SK-N-SH (cell line): ENCODE results near the gene GALNT17. TPM values are rescaled to one million over a fixed set of nuclear protein-coding genes. Genes with fewer than 3 reads are reported as not detected.

Experiments
- CTCF ChIA-PET: fragments of 300-600, 350-600 bp; formaldehyde crosslinking; extraction: SDS; loops from one replicate; lab custom pipeline; 2021; lab: Yijun Ruan, JAX
- POLR2A ChIA-PET: fragments of 350-600 bp; sonication (Branson Sonifier 250); formaldehyde crosslinking; extraction: SDS; loops from one replicate; lab custom pipeline; 2020; ENCODE audit warnings: antibody characterized with exemption, inconsistent platforms; lab: Yijun Ruan, JAX
- DNase-seq: peaks from one replicate; pipeline ENCODE4 v3.0.0; 2012
- H2AFZ ChIP-seq: fragments of 200-600 bp; sonication (generic); 2 replicates; pipeline ENCODE4 v1.8.1; 2016; ENCODE audit warnings: antibody characterized with exemption, mild to moderate bottlenecking, low read depth
- H3F3A ChIP-seq: fragments of 200-600 bp; sonication (generic); replicated peaks from 2 replicates; pipeline ENCODE3; 2016; ENCODE audit warnings: antibody characterized with exemption, mild to moderate bottlenecking; ENCODE audit not compliant: insufficient read depth
- H3K27ac ChIP-seq, 2 experiments: fragments of 200-500 bp in 1 of 2; fragments of 200-600 bp in 1 of 2; sonication (Bioruptor generic) in 1 of 2; sonication (generic), shearing (Covaris generic) in 1 of 2; 2 replicates each; pipeline versions ENCODE4 v1.5.1 to v1.6.1; 2014 to 2016; ENCODE audit warnings: low read depth in 2 of 2, inconsistent platforms in 1 of 2, low read length in 1 of 2, mild to moderate bottlenecking in 1 of 2, mixed read lengths in 1 of 2
- H3K27me3 ChIP-seq: fragments of 200-600 bp; sonication (generic), shearing (Covaris generic); 2 replicates; pipeline ENCODE4 v1.6.1; 2016; ENCODE audit warnings: mixed run types; ENCODE audit not compliant: insufficient read depth
- H3K36me3 ChIP-seq, 2 experiments: fragments of 200-500 bp in 1 of 2; fragments of 200-600 bp in 1 of 2; sonication (Bioruptor generic) in 1 of 2; sonication (generic) in 1 of 2; replicated peaks in 1 of 2; 2 replicates each; pipeline versions ENCODE3 to v1.5.1; 2014 to 2016; ENCODE audit warnings: low read length in 1 of 2, mild to moderate bottlenecking in 1 of 2; ENCODE audit not compliant: insufficient read depth in 2 of 2, control insufficient read depth in 1 of 2
- H3K4me1 ChIP-seq, 2 experiments: fragments of 200-500 bp in 1 of 2; fragments of 200-600 bp in 1 of 2; sonication (Bioruptor generic) in 1 of 2; sonication (generic), shearing (Covaris generic) in 1 of 2; 2 replicates each; pipeline versions ENCODE4 v1.5.1 to v1.6.1; 2014 to 2016; ENCODE audit warnings: low read depth in 1 of 2, low read length in 1 of 2, mixed run types in 1 of 2; ENCODE audit not compliant: insufficient read depth in 2 of 2, control insufficient read depth in 1 of 2
- H3K4me2 ChIP-seq: fragments of 200-600 bp; sonication (generic), shearing (Covaris generic); 2 replicates; pipeline ENCODE4 v1.6.1; 2017; ENCODE audit warnings: mixed run types
- H3K4me3 ChIP-seq, 2 experiments: fragments of 200-500 bp in 1 of 2; fragments of 200-600 bp in 1 of 2; sonication (Bioruptor generic) in 1 of 2; sonication (generic), shearing (Covaris generic) in 1 of 2; 2 replicates each; pipeline versions ENCODE4 v1.5.1 to v1.8.1; 2014 to 2016; ENCODE audit warnings: low read depth in 2 of 2, inconsistent platforms in 1 of 2, low read length in 1 of 2, mild to moderate bottlenecking in 1 of 2, mixed read lengths in 1 of 2, moderate library complexity in 1 of 2
- H3K79me2 ChIP-seq: fragments of 200-600 bp; sonication (generic); 2 replicates; pipeline ENCODE4 v1.8.1; 2017; ENCODE audit warnings: mild to moderate bottlenecking; ENCODE audit not compliant: insufficient read depth
- H3K9ac ChIP-seq: fragments of 200-600 bp; sonication (generic); 2 replicates; pipeline ENCODE4 v1.6.1; 2017; ENCODE audit warnings: mixed run types
- H3K9me2 ChIP-seq: fragments of 200-600 bp; sonication (generic); 2 replicates; pipeline ENCODE4 v1.6.1; 2017; ENCODE audit warnings: mixed run types
- H3K9me3 ChIP-seq: fragments of 200-600 bp; sonication (generic); 2 replicates; pipeline ENCODE4 v1.6.1; 2017; ENCODE audit warnings: mixed run types, mild to moderate bottlenecking, moderate library complexity
- H4K20me1 ChIP-seq: fragments of 200-600 bp; sonication (generic); 2 replicates; pipeline ENCODE4 v1.6.1; 2017; ENCODE audit warnings: mild to moderate bottlenecking, mixed run types; ENCODE audit not compliant: insufficient read depth
- CHD2 ChIP-seq: fragments of 150-350 bp; IDR thresholded peaks from 2 replicates; pipeline ENCODE4 v1.6.1; 2018; ENCODE audit warnings: low read length; ENCODE audit not compliant: partially characterized antibody
- EP300 ChIP-seq, 2 experiments: IDR thresholded peaks; 2 replicates each; pipeline versions ENCODE4 v1.4.0 to v1.6.1; 2012; ENCODE audit warnings: borderline replicate concordance in 1 of 2, low read depth in 1 of 2, low read length in 1 of 2
- FOXJ3 ChIP-seq: sonication (generic); formaldehyde crosslinking; IDR thresholded peaks from 2 replicates; pipeline ENCODE4 v1.5.1; 2020; ENCODE audit warnings: mild to moderate bottlenecking, missing genetic modification reagents
- GABPA ChIP-seq: IDR thresholded peaks from 2 replicates; pipeline ENCODE4 v1.4.0; 2012; ENCODE audit warnings: low read depth, mild to moderate bottlenecking
- IRF3 ChIP-seq: fragments of 150-350 bp; IDR thresholded peaks from 2 replicates; pipeline ENCODE4 v1.6.1; 2016; ENCODE audit warnings: mild to moderate bottlenecking, low read depth, low read length
- NFIC ChIP-seq: IDR thresholded peaks from 2 replicates; pipeline ENCODE4 v1.4.0; 2012; ENCODE audit warnings: borderline replicate concordance
- RCOR1 ChIP-seq: fragments of 150-350 bp; IDR thresholded peaks from 2 replicates; pipeline ENCODE4 v1.6.1; 2017; ENCODE audit warnings: antibody characterized with exemption, low read length
- SIN3A ChIP-seq: IDR thresholded peaks from 2 replicates; pipeline ENCODE4 v1.6.1; 2012; ENCODE audit warnings: low read depth, mild to moderate bottlenecking, low read length, moderate library complexity, borderline replicate concordance
- TCF12 ChIP-seq: IDR thresholded peaks from 2 replicates; pipeline ENCODE4 v1.4.0; 2012
- USF2 ChIP-seq: fragments of 150-350 bp; IDR thresholded peaks from 2 replicates; pipeline ENCODE4 v1.6.1; 2017; ENCODE audit warnings: antibody characterized with exemption, low read length, low read depth, borderline replicate concordance
- YY1 ChIP-seq: IDR thresholded peaks from 2 replicates; pipeline ENCODE4 v1.4.0; 2012; ENCODE audit warnings: low read depth, mild to moderate bottlenecking
- WGBS: methylation state at CpG from one replicate; pipeline ENCODE4 v1.1.6; 2017; ENCODE audit warnings: low lambda C conversion rate; 5-methylcytosine and 5-hydroxymethylcytosine counted together
- polyA plus RNA-seq, 3 experiments: library from polyadenylated mRNA; depleted of rRNA; stranded (reverse); fragments of >200 nt; gene quantifications; 2 replicates each; pipeline ENCODE4 v1.2.3, GENCODE V29; 2012
- TF ChIP-seq, protein P1 (sequence below): IDR thresholded peaks from 2 replicates; pipeline ENCODE4 v1.4.0; 2012; ENCODE audit warnings: low read depth, borderline replicate concordance
- TF ChIP-seq, protein P2 (sequence below): IDR thresholded peaks from 2 replicates; pipeline ENCODE4 v1.4.0; 2012; ENCODE audit warnings: low read depth, borderline replicate concordance

GALNT17 gene
- polyA plus RNA-seq, 1 of the 3 experiments (the other 2 are of a cell fraction), result not detected

DNA sequence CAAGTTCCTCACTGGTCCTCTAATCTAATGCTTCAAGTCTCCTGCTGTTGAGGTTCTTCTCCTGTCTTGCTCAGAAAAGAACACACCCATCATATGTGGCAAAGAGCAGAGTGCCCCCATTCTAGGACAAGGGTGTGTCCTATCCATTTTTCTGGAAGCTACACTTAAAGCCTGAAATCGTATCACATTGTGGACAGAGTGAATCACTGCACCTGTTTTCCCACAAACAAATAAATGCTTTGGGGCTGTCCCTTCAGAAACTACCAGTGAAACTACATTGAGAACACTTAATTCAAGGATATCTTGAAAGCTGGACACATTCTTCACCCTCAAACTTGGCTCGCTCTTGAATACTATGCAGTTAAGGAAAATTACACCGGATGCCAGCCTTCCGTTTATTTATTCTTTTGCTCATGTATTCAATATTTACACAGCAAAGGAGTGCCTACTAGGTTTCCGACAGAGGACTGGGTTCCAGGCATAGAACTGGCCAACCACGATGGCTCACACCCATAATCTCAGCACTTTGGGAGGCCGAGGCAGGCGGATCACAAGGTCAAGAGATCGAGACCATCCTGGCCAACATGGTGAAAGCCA, 473.0 kb downstream of the GALNT17 start:
- Histone ChIP-seq H3K27ac (no peak overlapping the region), H2AFZ (no peak overlapping the region), H3K36me3 (no peaks in the 10 kb centered on the region), H3K27me3 (no peaks in the 10 kb centered on the region), H3K9me3 (no peaks in the 10 kb centered on the region), H4K20me1 (no peaks in the 10 kb centered on the region), H3K4me2 (no peak overlapping the region), H3F3A (no peaks in the 10 kb centered on the region), H3K4me1 (no peaks in the 10 kb centered on the region), H3K79me2 (no peaks in the 10 kb centered on the region), H3K9me2 (no peaks in the 10 kb centered on the region), H3K4me3 (no peak overlapping the region; a peak in 1 of 4 replicates), H3K9ac (no peak overlapping the region)
- DNase-seq, result no peak
- TF ChIP-seq FOXJ3 (CRISPR knock-in tag) (no peak), GABPA (no peak), CHD2 (no peak), IRF3 (no peak), YY1 (no peak), EP300 (IDR thresholded peaks at IDR 0.05; ENCODE audit: borderline replicate concordance in 1 of 2, low read depth in 1 of 2, low read length in 1 of 2) (no peak), SIN3A (no peak), RCOR1 (no peak), TCF12 (no peak), USF2 (no peak), NFIC (no peak)
- TF ChIP-seq, protein P1, sequence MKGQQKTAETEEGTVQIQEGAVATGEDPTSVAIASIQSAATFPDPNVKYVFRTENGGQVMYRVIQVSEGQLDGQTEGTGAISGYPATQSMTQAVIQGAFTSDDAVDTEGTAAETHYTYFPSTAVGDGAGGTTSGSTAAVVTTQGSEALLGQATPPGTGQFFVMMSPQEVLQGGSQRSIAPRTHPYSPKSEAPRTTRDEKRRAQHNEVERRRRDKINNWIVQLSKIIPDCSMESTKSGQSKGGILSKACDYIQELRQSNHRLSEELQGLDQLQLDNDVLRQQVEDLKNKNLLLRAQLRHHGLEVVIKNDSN, result no peak
- TF ChIP-seq, protein P2, sequence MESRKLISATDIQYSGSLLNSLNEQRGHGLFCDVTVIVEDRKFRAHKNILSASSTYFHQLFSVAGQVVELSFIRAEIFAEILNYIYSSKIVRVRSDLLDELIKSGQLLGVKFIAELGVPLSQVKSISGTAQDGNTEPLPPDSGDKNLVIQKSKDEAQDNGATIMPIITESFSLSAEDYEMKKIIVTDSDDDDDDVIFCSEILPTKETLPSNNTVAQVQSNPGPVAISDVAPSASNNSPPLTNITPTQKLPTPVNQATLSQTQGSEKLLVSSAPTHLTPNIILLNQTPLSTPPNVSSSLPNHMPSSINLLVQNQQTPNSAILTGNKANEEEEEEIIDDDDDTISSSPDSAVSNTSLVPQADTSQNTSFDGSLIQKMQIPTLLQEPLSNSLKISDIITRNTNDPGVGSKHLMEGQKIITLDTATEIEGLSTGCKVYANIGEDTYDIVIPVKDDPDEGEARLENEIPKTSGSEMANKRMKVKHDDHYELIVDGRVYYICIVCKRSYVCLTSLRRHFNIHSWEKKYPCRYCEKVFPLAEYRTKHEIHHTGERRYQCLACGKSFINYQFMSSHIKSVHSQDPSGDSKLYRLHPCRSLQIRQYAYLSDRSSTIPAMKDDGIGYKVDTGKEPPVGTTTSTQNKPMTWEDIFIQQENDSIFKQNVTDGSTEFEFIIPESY, result no peak
- ChIA-PET POLR2A (no interaction called here), CTCF (no interaction called here)
- WGBS, result 38% methylated on average over 9 of the region's 9 CpGs
